Small intestine (tissue), 7 donors: ENCODE data around the gene LSM14B. TPM values are rescaled to one million over a fixed set of nuclear protein-coding genes. Genes with fewer than 3 reads are reported as not detected.
"Not testable (repeated sequence)": the region's sequence is repeated elsewhere in the genome, so short reads cannot be mapped to it uniquely, and the experiment has no call there.

Experiments used
- DNase-seq, 2 donors: peaks; one replicate each; pipeline versions ENCODE4 v3.0.0 to v3.0.0-alpha.2; 2013
- FAIRE-seq: peaks from 2 replicates; lab custom pipeline; 2012; peaks lifted over from hg19 to GRCh38; lab: Jason Lieb, UNC
- H3K27ac ChIP-seq, 3 donors: one replicate each; pipeline ENCODE4 v1.5.1; 2013; ENCODE audit warnings: low read length in 2 of 3, mild to moderate bottlenecking in 2 of 3, control low read depth in 1 of 3, inconsistent platforms in 1 of 3, low read depth in 1 of 3, moderate library complexity in 1 of 3
- H3K27me3 ChIP-seq, 3 donors: one replicate each; pipeline ENCODE4 v1.6.1; 2013; ENCODE audit warnings: low read length in 3 of 3, inconsistent platforms in 1 of 3; ENCODE audit not compliant: control insufficient read depth in 3 of 3, insufficient read depth in 3 of 3
- H3K36me3 ChIP-seq, 3 donors: one replicate each; pipeline ENCODE4 v1.6.1; 2013; ENCODE audit warnings: low read length in 3 of 3, inconsistent platforms in 1 of 3, low read depth in 1 of 3, mild to moderate bottlenecking in 1 of 3, moderate library complexity in 1 of 3; ENCODE audit not compliant: control insufficient read depth in 3 of 3, insufficient read depth in 2 of 3
- H3K4me1 ChIP-seq, 3 donors: one replicate each; pipeline ENCODE4 v1.6.1; 2013; ENCODE audit warnings: low read length in 2 of 3, inconsistent platforms in 1 of 3, low read depth in 1 of 3, mild to moderate bottlenecking in 1 of 3, moderate library complexity in 1 of 3; ENCODE audit not compliant: control insufficient read depth in 3 of 3, insufficient read depth in 2 of 3
- H3K4me3 ChIP-seq, 3 donors: one replicate each; pipeline ENCODE4 v1.5.1; 2013; ENCODE audit warnings: low read length in 3 of 3, control low read depth in 1 of 3, inconsistent platforms in 1 of 3, low read depth in 1 of 3, mild to moderate bottlenecking in 1 of 3, moderate library complexity in 1 of 3
- H3K9me3 ChIP-seq, 2 donors: one replicate each; pipeline ENCODE4 v1.6.1; 2013; ENCODE audit warnings: low read depth in 1 of 2, low read length in 1 of 2; ENCODE audit not compliant: control insufficient read depth in 2 of 2, insufficient read depth in 1 of 2
- WGBS, 3 donors: extraction: QIAGEN DNeasy Blood & Tissue Kit; methylation state at CpG; one replicate each; pipeline ENCODE4 v1.1.7; 2013; 5-methylcytosine and 5-hydroxymethylcytosine counted together
- polyA plus RNA-seq, 4 donors: library from polyadenylated mRNA; stranded (reverse) in 3 of 4; unstranded in 1 of 4; fragments of 200-250 nt in 3 of 4; fragments of 120-200 nt in 1 of 4; gene quantifications; one replicate each; pipeline versions ENCODE4 v1.2.1 to v1.2.3, GENCODE V29; 2013
- donor health status: healthy with polysubstance abuse.
- donor health status: control.
- donor health status: control.
- donor health status: Bipolar disorder and iron deficiency.
- donor health status: healthy.

The LSM14B gene
- polyA plus RNA-seq, 4 donors = 11.9 to 47.0 (median 18.2) TPM

- Histone ChIP-seq H3K27me3 (peaks cover 0 to 5% (median 0%) of the 10 kb centered on the region in 3 donors), H3K9me3 (peaks cover 4 to 33% of the 10 kb centered on the region in 2 donors), H3K4me3 (no peak overlapping the region), H3K36me3 (no peaks in the 10 kb centered on the region), H3K4me1 (peaks cover 0 to 6% (median 0%) of the 10 kb centered on the region in 3 donors), H3K27ac (no peak overlapping the region)
- no peak for FAIRE-seq
- WGBS, 3 donors = 77 to 85% (median 81%) methylated on average over 20 to 21 of the region's 21 CpGs
- no peak for DNase-seq
These were observed 18.6 kb upstream of the LSM14B start for GRCh38 chr20:62103508-62104233.

- no peak for FAIRE-seq
- H3K4me1 ChIP-seq = peaks cover 0 to 6% (median 0%) of the 10 kb centered on the region in 3 donors
- H3K36me3 ChIP-seq = no peaks in the 10 kb centered on the region
- DNase-seq = no peak
- H3K27me3 ChIP-seq = peaks cover 0 to 5% (median 0%) of the 10 kb centered on the region in 3 donors
- no peak overlapping the region for H3K27ac ChIP-seq
- peaks cover 4 to 34% of the 10 kb centered on the region in 2 donors for H3K9me3 ChIP-seq
- 47 to 51% (median 48%) methylated on average over 15 of the region's 15 CpGs for WGBS, 3 donors
- H3K4me3 ChIP-seq = no peak overlapping the region
These were observed 18.0 kb upstream of the LSM14B start for GRCh38 chr20:62104234-62104789.

GRCh38 chr20:62104791-62105345 is 17.4 kb upstream of the LSM14B start:
- Histone ChIP-seq H3K4me1 (peaks cover 0 to 6% (median 0%) of the 10 kb centered on the region in 3 donors), H3K27ac (no peak overlapping the region), H3K36me3 (no peaks in the 10 kb centered on the region), H3K4me3 (no peak overlapping the region), H3K27me3 (peaks cover 0 to 5% (median 0%) of the 10 kb centered on the region in 3 donors), H3K9me3 (peaks cover 4 to 38% of the 10 kb centered on the region in 2 donors)
- DNase-seq = peak; percentile 21 to 53
- WGBS, 3 donors = 19 to 23% (median 23%) methylated on average over 6 to 7 of the region's 7 CpGs
- no peak for FAIRE-seq

- Histone ChIP-seq H3K27ac (no peak overlapping the region), H3K9me3 (peaks cover 4 to 39% of the 10 kb centered on the region in 2 donors), H3K4me1 (peaks cover 0 to 6% (median 0%) of the 10 kb centered on the region in 3 donors), H3K4me3 (no peak overlapping the region), H3K27me3 (peaks cover 0 to 3% (median 0%) of the 10 kb centered on the region in 3 donors), H3K36me3 (no peaks in the 10 kb centered on the region)
- no peak for FAIRE-seq
- 78 to 89% (median 86%) methylated on average over 5 of the region's 5 CpGs for WGBS, 3 donors
- no peak for DNase-seq
These were observed 16.7 kb upstream of the LSM14B start for GRCh38 chr20:62105592-62105991.

- no peak overlapping the region for H3K4me3 ChIP-seq
- no peaks in the 10 kb centered on the region for H3K4me1 ChIP-seq
- H3K9me3 ChIP-seq = peaks cover 8 to 46% of the 10 kb centered on the region in 2 donors
- peaks cover 0 to 2% (median 0%) of the 10 kb centered on the region in 3 donors for H3K27me3 ChIP-seq
- FAIRE-seq (no peak), DNase-seq (peak; percentile 23 to 56)
- no peak overlapping the region for H3K27ac ChIP-seq
- WGBS, 3 donors = 40 to 79% (median 56%) methylated on average over 6 of the region's 6 CpGs
- no peaks in the 10 kb centered on the region for H3K36me3 ChIP-seq
These were observed 11.1 kb upstream of the LSM14B start for GRCh38 chr20:62111148-62111547.

- Histone ChIP-seq H3K4me3 (no peak overlapping the region), H3K36me3 (no peaks in the 10 kb centered on the region), H3K27me3 (peaks cover 0 to 2% (median 0%) of the 10 kb centered on the region in 3 donors), H3K9me3 (peaks cover 8 to 38% of the 10 kb centered on the region in 2 donors), H3K4me1 (no peaks in the 10 kb centered on the region), H3K27ac (no peak overlapping the region)
- WGBS, 3 donors = 92 to 96% (median 94%) methylated on average over 6 of the region's 6 CpGs
- DNase-seq = no peak
- FAIRE-seq = no peak
These were observed 9.9 kb upstream of the LSM14B start for GRCh38 chr20:62112368-62112767.

GRCh38 chr20:62114894-62115293 is 7.4 kb upstream of the LSM14B start:
- FAIRE-seq = no peak
- Histone ChIP-seq H3K4me1 (peaks cover 0 to 16% (median 0%) of the 10 kb centered on the region in 3 donors), H3K36me3 (no peaks in the 10 kb centered on the region), H3K27ac (no peak overlapping the region), H3K4me3 (no peak overlapping the region), H3K9me3 (peaks cover 3 to 20% of the 10 kb centered on the region in 2 donors), H3K27me3 (peaks cover 0 to 2% (median 0%) of the 10 kb centered on the region in 3 donors)
- WGBS, 3 donors = 60 to 85% (median 78%) methylated on average over 7 to 8 of the region's 8 CpGs
- no peak for DNase-seq

- H3K27me3 ChIP-seq, H3K27ac ChIP-seq, H3K36me3 ChIP-seq, H3K4me3 ChIP-seq, FAIRE-seq, DNase-seq: not testable (repeated sequence)
- H3K4me1 ChIP-seq = peaks cover under 1 to 25% (median 3%) of the 10 kb centered on the region in 3 donors
- 82 to 86% (median 84%) methylated on average over 7 of the region's 7 CpGs for WGBS, 3 donors
- H3K9me3 ChIP-seq = peaks cover 3 to 13% of the 10 kb centered on the region in 2 donors
These were observed 6.4 kb upstream of the LSM14B start for GRCh38 chr20:62115800-62116407.
